ENCODE measurements around the gene GLI2. TPM values are rescaled to one million over a fixed set of nuclear protein-coding genes. Genes with fewer than 3 reads are reported as not detected.

Gene GLI2
- total RNA-seq, 1 experiment from 2014 or later: 1.4 TPM

DNA sequence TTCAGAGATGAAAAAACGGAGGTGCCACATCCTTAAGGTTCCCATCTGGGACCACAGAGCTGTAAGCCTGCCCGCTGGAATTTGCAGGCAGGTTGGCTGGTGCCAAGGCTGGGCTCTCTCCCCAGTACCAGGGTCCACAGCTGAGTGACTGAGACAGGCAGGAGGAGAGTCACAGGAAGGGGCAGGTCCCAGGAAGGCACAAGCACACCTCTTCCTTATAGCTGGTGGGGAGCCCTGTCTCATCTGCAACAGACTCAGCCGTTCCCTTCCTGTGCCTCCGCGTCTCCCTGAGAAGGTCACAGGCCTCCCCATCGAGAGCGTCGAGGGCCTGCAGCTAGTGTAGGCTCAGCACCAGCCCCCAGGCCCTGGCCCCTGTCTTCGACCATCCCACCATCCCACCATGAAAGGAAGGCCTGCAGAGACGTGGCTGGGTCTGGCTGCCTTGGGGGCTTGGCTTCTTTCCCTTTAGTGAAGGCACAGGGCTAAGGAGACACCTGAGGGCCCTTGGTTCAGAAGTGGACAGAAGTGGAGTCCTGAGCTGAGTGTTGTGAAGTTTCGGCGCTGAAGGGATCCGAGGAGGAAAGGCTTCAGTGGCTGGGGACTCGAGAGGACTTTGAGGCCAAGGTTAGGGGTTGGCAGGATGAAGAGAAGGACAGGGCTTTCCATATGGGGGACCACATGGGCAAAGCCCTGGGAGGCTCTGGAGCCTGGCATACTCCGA lies 26.8 kb downstream of the GLI2 start:
- TF ChIP-seq, protein P1, sequence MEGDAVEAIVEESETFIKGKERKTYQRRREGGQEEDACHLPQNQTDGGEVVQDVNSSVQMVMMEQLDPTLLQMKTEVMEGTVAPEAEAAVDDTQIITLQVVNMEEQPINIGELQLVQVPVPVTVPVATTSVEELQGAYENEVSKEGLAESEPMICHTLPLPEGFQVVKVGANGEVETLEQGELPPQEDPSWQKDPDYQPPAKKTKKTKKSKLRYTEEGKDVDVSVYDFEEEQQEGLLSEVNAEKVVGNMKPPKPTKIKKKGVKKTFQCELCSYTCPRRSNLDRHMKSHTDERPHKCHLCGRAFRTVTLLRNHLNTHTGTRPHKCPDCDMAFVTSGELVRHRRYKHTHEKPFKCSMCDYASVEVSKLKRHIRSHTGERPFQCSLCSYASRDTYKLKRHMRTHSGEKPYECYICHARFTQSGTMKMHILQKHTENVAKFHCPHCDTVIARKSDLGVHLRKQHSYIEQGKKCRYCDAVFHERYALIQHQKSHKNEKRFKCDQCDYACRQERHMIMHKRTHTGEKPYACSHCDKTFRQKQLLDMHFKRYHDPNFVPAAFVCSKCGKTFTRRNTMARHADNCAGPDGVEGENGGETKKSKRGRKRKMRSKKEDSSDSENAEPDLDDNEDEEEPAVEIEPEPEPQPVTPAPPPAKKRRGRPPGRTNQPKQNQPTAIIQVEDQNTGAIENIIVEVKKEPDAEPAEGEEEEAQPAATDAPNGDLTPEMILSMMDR (IDR thresholded peaks at IDR 0.05; ENCODE audit: unreplicated experiment): no peak
- no TSS peak for BruUV-seq (replicated peaks)
- CTCF ChIA-PET: interaction anchor here (0.6 kb wide), 1 partner anchor 19 kb away, joined by 3 read pairs; no protein-coding TSS in a partner anchor
- no peaks in the 10 kb centered on the region for H3K9me3 Mint-ChIP-seq (ENCODE audit: low read depth, unreplicated experiment)
- H3K27ac Mint-ChIP-seq (ENCODE audit: unreplicated experiment): no peak overlapping the region
- no peaks in the 10 kb centered on the region for H3K4me1 Mint-ChIP-seq (ENCODE audit: low read depth, unreplicated experiment)
- intact Hi-C loops (cut with micrococcal nuclease; ENCODE audit: unreplicated experiment): no loop called here
- H3K4me3 Mint-ChIP-seq (ENCODE audit: low read depth, unreplicated experiment): no peak overlapping the region
- H3K36me3 Mint-ChIP-seq (ENCODE audit: insufficient read depth, unreplicated experiment): no peaks in the 10 kb centered on the region
- DNase-seq: no peak
- H3K27me3 Mint-ChIP-seq (ENCODE audit: unreplicated experiment): no peaks in the 10 kb centered on the region

DNA sequence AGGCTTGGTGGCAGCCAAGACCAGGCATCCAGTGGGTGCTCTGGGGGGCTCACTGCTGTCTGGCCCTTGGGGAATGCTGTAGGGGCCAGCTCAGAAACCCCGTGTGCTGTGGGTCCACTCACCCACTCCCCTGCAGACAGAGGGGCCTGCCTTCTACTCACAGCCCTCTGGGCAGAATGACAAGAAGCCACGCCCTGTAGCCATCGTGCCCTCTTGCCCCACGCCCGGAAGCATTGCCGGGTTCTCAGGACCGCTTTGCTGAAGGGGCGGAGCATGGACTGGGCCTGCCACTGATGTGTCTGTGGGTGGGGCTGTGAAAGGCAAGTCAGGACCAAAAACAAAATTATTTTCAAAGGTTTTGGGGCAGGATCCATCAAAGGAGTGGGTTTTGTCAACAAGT lies 27.8 kb downstream of the GLI2 start:
- Mint-ChIP-seq H3K9me3 (ENCODE audit: low read depth, unreplicated experiment) (no peaks in the 10 kb centered on the region), H3K4me3 (ENCODE audit: low read depth, unreplicated experiment) (no peak overlapping the region), H3K4me1 (ENCODE audit: low read depth, unreplicated experiment) (no peaks in the 10 kb centered on the region), H3K27ac (ENCODE audit: unreplicated experiment) (no peak overlapping the region), H3K36me3 (ENCODE audit: insufficient read depth, unreplicated experiment) (no peaks in the 10 kb centered on the region), H3K27me3 (ENCODE audit: unreplicated experiment) (no peaks in the 10 kb centered on the region)
- CTCF ChIA-PET: no interaction called here
- no peak for DNase-seq
- intact Hi-C loops (cut with micrococcal nuclease; ENCODE audit: unreplicated experiment): no loop called here
- TF ChIP-seq, protein P1 (IDR thresholded peaks at IDR 0.05; ENCODE audit: unreplicated experiment): no peak
- no TSS peak for BruUV-seq (replicated peaks)

DNA sequence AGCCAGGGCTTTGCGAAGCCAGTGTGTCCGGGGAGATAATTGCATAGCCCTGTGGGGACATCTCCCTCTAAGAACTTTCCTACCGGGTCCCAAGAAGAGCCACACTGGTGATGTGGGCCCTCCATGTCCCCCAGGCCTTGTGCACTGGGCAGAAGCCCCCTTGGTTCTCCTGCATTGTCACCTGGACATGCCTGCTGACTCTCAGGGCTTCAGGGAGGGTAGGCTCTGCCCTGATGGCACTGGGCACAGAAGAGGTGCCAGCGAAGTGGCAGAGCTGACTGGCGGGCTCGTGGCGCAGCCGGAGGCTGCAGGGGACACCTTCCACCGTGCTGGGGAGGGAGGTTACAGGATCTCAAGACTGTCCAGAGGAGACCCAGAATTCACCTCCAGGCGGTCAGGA lies 28.3 kb downstream of the GLI2 start:
- DNase-seq: no peak
- Mint-ChIP-seq H3K27ac (ENCODE audit: unreplicated experiment) (no peak overlapping the region), H3K27me3 (ENCODE audit: unreplicated experiment) (no peaks in the 10 kb centered on the region)

DNA sequence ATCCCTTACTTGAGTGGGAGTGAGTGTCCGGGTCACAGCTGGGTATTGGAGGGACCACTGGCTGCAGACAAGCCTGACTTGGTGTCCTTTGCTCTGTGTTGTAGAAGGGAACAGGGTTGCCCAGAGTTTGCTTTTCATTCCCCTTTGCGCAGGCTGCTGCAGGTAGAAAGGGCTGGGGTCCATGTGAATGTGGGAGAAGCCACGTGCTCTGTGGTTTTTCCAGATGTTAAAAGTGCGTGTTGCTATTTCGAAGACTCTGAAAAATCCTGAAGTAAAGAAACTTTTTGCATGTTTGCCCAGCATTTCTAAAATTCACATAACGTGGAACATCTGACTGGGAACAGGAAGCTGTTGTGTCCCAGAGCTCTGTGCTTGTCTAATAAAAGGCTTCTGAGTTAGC lies 28.8 kb downstream of the GLI2 start:
- no peaks in the 10 kb centered on the region for H3K36me3 Mint-ChIP-seq (ENCODE audit: insufficient read depth, unreplicated experiment)
- H3K27ac Mint-ChIP-seq (ENCODE audit: unreplicated experiment): no peak overlapping the region
- CTCF ChIA-PET: no interaction called here
- H3K4me1 Mint-ChIP-seq (ENCODE audit: low read depth, unreplicated experiment): no peaks in the 10 kb centered on the region
- DNase-seq: no peak
- TF ChIP-seq, protein P1 (IDR thresholded peaks at IDR 0.05; ENCODE audit: unreplicated experiment): no peak
- no peaks in the 10 kb centered on the region for H3K9me3 Mint-ChIP-seq (ENCODE audit: low read depth, unreplicated experiment)
- H3K4me3 Mint-ChIP-seq (ENCODE audit: low read depth, unreplicated experiment): no peak overlapping the region
- no TSS peak for BruUV-seq (replicated peaks)
- H3K27me3 Mint-ChIP-seq (ENCODE audit: unreplicated experiment): no peaks in the 10 kb centered on the region
- intact Hi-C loops (cut with micrococcal nuclease; ENCODE audit: unreplicated experiment): no loop called here

More for the DNA sequence above, 28.3 kb downstream of the GLI2 start:
- Mint-ChIP-seq H3K4me3 (ENCODE audit: low read depth, unreplicated experiment) (no peak overlapping the region), H3K9me3 (ENCODE audit: low read depth, unreplicated experiment) (no peaks in the 10 kb centered on the region), H3K4me1 (ENCODE audit: low read depth, unreplicated experiment) (no peaks in the 10 kb centered on the region), H3K36me3 (ENCODE audit: insufficient read depth, unreplicated experiment) (no peaks in the 10 kb centered on the region)
- intact Hi-C loops (cut with micrococcal nuclease; ENCODE audit: unreplicated experiment): no loop called here
- CTCF ChIA-PET: no interaction called here
- no TSS peak for BruUV-seq (replicated peaks)
- TF ChIP-seq, protein P1 (IDR thresholded peaks at IDR 0.05; ENCODE audit: unreplicated experiment): no peak

Measured in Calu3 (cell line).